Sigmoid colon (tissue), 4 donors: ENCODE measurements around the gene HORMAD2.

Experiments used
- CTCF ChIP-seq, 4 experiments: fragments of 450-650 bp in 3 of 4; fragments of 200-600 bp in 1 of 4; IDR thresholded peaks; one replicate each; pipeline ENCODE4 v1.5.1; 2016 to 2019; ENCODE audit warnings: antibody characterized with exemption in 4 of 4, mild to moderate bottlenecking in 3 of 4, moderate library complexity in 2 of 4
- EP300 ChIP-seq, 4 donors: sonication (generic); formaldehyde crosslinking; IDR thresholded peaks; one replicate each; pipeline ENCODE4 v1.6.1; 2017; ENCODE audit warnings: antibody characterized with exemption in 4 of 4
- POLR2A ChIP-seq, 2 donors: fragments of 450-650 bp; IDR thresholded peaks; one replicate each; pipeline ENCODE4 v1.6.1; 2016; ENCODE audit warnings: antibody characterized with exemption in 2 of 2, mild to moderate bottlenecking in 2 of 2, moderate library complexity in 2 of 2

- TF ChIP-seq CTCF (IDR thresholded peaks at IDR 0.05) (no peak), EP300 (IDR thresholded peaks at IDR 0.05) (no peak), POLR2A (IDR thresholded peaks at IDR 0.05) (no peak)
These were observed 125.2 kb downstream of the HORMAD2 start for GRCh38 chr22:30205281-30206115.
